HCT116 (cell line): ENCODE data around the gene MAP3K8. TPM values are rescaled to one million over a fixed set of nuclear protein-coding genes. Genes with fewer than 3 reads are reported as not detected.

Experiments
- ATAC-seq: fragments of 200-7000 bp; cut with Tn5 transposase; 2 replicates; pipeline ENCODE4 v1.9.1; 2020; ENCODE audit warnings: mild to moderate bottlenecking, moderate library complexity
- BruUV-seq: library from RNA; stranded (reverse); fragments of 400-500 nt; replicated peaks from 2 replicates; lab custom pipeline; 2021; lab: Mats Ljungman, UMichigan
- CTCF ChIA-PET: fragments of 300-600 bp; sonication (Branson Sonifier 250); formaldehyde crosslinking; loops from one replicate; lab custom pipeline; 2021; ENCODE audit warnings: antibody characterized with exemption; lab: Charles Lee
- POLR2A ChIA-PET: fragments of 300-600, 350-600 bp; sonication (Branson Sonifier 250); formaldehyde crosslinking; loops from one replicate; lab custom pipeline; 2021; ENCODE audit warnings: antibody characterized with exemption; lab: Charles Lee
- RAD21 ChIA-PET, 2 experiments: fragments of 300-600 bp; sonication (Branson Sonifier 250); formaldehyde crosslinking; loops; one replicate each; lab custom pipeline; 2023; ENCODE audit warnings: low total read pairs in 2 of 2; ENCODE audit not compliant: uncharacterized antibody in 2 of 2, unreplicated experiment in 2 of 2, low non-redundant PET in 1 of 2; lab: Charles Lee
- DNase-seq: peaks from one replicate; pipeline ENCODE4 v3.0.0-alpha.2; 2010; ENCODE audit warnings: low read depth, low spot score
- H2AFZ ChIP-seq: fragments of 200-600 bp; shearing (Covaris generic), sonication (generic); 2 replicates; pipeline ENCODE4 v1.6.1; 2017; ENCODE audit warnings: low read depth, mixed run types, mixed read lengths, antibody characterized with exemption, low read length; ENCODE audit not compliant: poor library complexity, severe bottlenecking
- H3K27ac ChIP-seq: 2 replicates; pipeline ENCODE4 v1.5.1; 2012; ENCODE audit warnings: low read depth, low read length
- H3K27me3 ChIP-seq: fragments of 200-600 bp; sonication (generic); 2 replicates; pipeline ENCODE4 v1.6.1; 2016; ENCODE audit warnings: mixed run types, low read length, mixed read lengths; ENCODE audit not compliant: insufficient read depth
- H3K36me3 ChIP-seq, 2 experiments: fragments of 200-500 bp in 1 of 2; fragments of 200-600 bp in 1 of 2; sonication (Bioruptor generic) in 1 of 2; sonication (generic) in 1 of 2; 2 replicates each; pipeline versions ENCODE4 v1.5.1 to v1.6.1; 2014 to 2016; ENCODE audit warnings: low read length in 2 of 2, inconsistent platforms in 1 of 2, mixed read lengths in 1 of 2, mixed run types in 1 of 2; ENCODE audit not compliant: insufficient read depth in 2 of 2, control insufficient read depth in 1 of 2
- H3K4me1 ChIP-seq, 2 experiments: fragments of 200-600 bp in 1 of 2; sonication (generic) in 1 of 2; 2 replicates each; pipeline versions ENCODE4 v1.5.1 to v1.6.1; 2012 to 2017; ENCODE audit warnings: low read length in 2 of 2, inconsistent platforms in 1 of 2, mild to moderate bottlenecking in 1 of 2, mixed read lengths in 1 of 2, mixed run types in 1 of 2, moderate library complexity in 1 of 2; ENCODE audit not compliant: insufficient read depth in 2 of 2, control insufficient read depth in 1 of 2
- H3K4me2 ChIP-seq: fragments of 200-600 bp; sonication (generic); 2 replicates; pipeline ENCODE4 v1.6.1; 2017; ENCODE audit warnings: mixed run types, low read length, mixed read lengths
- H3K4me3 ChIP-seq, 2 experiments: fragments of 200-600 bp in 1 of 2; sonication (generic) in 1 of 2; replicated peaks in 1 of 2; 2 replicates each; pipeline ENCODE4 v1.5.1; 2011 to 2016; ENCODE audit warnings: low read length in 2 of 2, control low read depth in 1 of 2, low read depth in 1 of 2, mild to moderate bottlenecking in 1 of 2, mixed read lengths in 1 of 2, mixed run types in 1 of 2
- H3K79me2 ChIP-seq: fragments of 200-600 bp; sonication (generic); 2 replicates; pipeline ENCODE4 v1.6.1; 2017; ENCODE audit warnings: mild to moderate bottlenecking, mixed run types, low read length, moderate library complexity, mixed read lengths; ENCODE audit not compliant: insufficient read depth
- H3K9ac ChIP-seq: fragments of 200-600 bp; sonication (generic); 2 replicates; pipeline ENCODE4 v1.6.1; 2016; ENCODE audit warnings: low read length, mixed read lengths
- H3K9me2 ChIP-seq: fragments of 200-600 bp; sonication (generic), shearing (Covaris generic); 2 replicates; pipeline ENCODE4 v1.6.1; 2017; ENCODE audit warnings: mixed run types, mild to moderate bottlenecking, moderate library complexity; ENCODE audit not compliant: insufficient read depth
- H3K9me3 ChIP-seq, 2 experiments: fragments of 200-500 bp in 1 of 2; fragments of 200-600 bp in 1 of 2; sonication (Bioruptor generic) in 1 of 2; sonication (generic) in 1 of 2; 2 replicates each; pipeline ENCODE4 v1.6.1; 2014 to 2017; ENCODE audit warnings: low read length in 2 of 2, mixed read lengths in 2 of 2, inconsistent platforms in 1 of 2, low read depth in 1 of 2, mild to moderate bottlenecking in 1 of 2, mixed run types in 1 of 2, moderate library complexity in 1 of 2; ENCODE audit not compliant: control insufficient read depth in 1 of 2, insufficient read depth in 1 of 2
- H4K20me1 ChIP-seq: fragments of 200-600 bp; sonication (generic), shearing (Covaris generic); 2 replicates; pipeline ENCODE4 v1.6.1; 2017; ENCODE audit warnings: mixed run types, mild to moderate bottlenecking, moderate library complexity; ENCODE audit not compliant: insufficient read depth
- CBX3 ChIP-seq: IDR thresholded peaks from 2 replicates; pipeline ENCODE4 v1.6.1; 2012; ENCODE audit warnings: low read depth
- CEBPB ChIP-seq: IDR thresholded peaks from 2 replicates; pipeline ENCODE4 v1.6.1; 2012; ENCODE audit warnings: low read depth
- CTCF ChIP-seq, 3 experiments: fragments of 200-600 bp in 1 of 3; sonication (generic) in 1 of 3; IDR thresholded peaks in 2 of 3; conservative IDR thresholded peaks in 1 of 3; 2 replicates each; pipeline ENCODE4 v1.5.1; 2012 to 2017; ENCODE audit warnings: low read depth in 2 of 3, low read length in 2 of 3, antibody characterized with exemption in 1 of 3, borderline replicate concordance in 1 of 3, control low read depth in 1 of 3, mild to moderate bottlenecking in 1 of 3, mixed read lengths in 1 of 3, mixed run types in 1 of 3, moderate library complexity in 1 of 3; ENCODE audit not compliant: insufficient read depth in 1 of 3
- EGR1 ChIP-seq: IDR thresholded peaks from 2 replicates; pipeline ENCODE4 v1.6.1; 2012; ENCODE audit warnings: low read depth
- EZH2 ChIP-seq: fragments of 200-600 bp; sonication (generic); IDR thresholded peaks from 2 replicates; pipeline ENCODE4 v1.6.1; 2017; ENCODE audit warnings: antibody characterized with exemption, mixed run types
- EZH2phosphoT487 ChIP-seq: fragments of 200-600 bp; IDR thresholded peaks from 2 replicates; pipeline ENCODE4 v1.6.1; 2018; ENCODE audit warnings: antibody characterized with exemption, borderline replicate concordance
- FOSL1 ChIP-seq: IDR thresholded peaks from 2 replicates; pipeline ENCODE4 v1.6.1; 2012; ENCODE audit warnings: low read depth
- JUND ChIP-seq: IDR thresholded peaks from 2 replicates; pipeline ENCODE4 v1.6.1; 2012
- POLR2A ChIP-seq: IDR thresholded peaks from 2 replicates; pipeline ENCODE4 v1.7.0; 2011; ENCODE audit warnings: borderline replicate concordance; ENCODE audit not compliant: insufficient read depth, insufficient read length; ENCODE audit errors: extremely low read depth
- RAD21 ChIP-seq: IDR thresholded peaks from 2 replicates; pipeline ENCODE4 v1.6.1; 2012; ENCODE audit warnings: low read depth, mild to moderate bottlenecking
- SIN3A ChIP-seq: IDR thresholded peaks from 2 replicates; pipeline ENCODE4 v1.6.1; 2012; ENCODE audit warnings: low read depth
- SP1 ChIP-seq: IDR thresholded peaks from 2 replicates; pipeline ENCODE4 v1.6.1; 2012; ENCODE audit warnings: low read depth
- SRF ChIP-seq: IDR thresholded peaks from 2 replicates; pipeline ENCODE4 v1.6.1; 2012; ENCODE audit warnings: low read depth
- TCF7L2 ChIP-seq: IDR thresholded peaks from 2 replicates; pipeline ENCODE4 v1.7.0; 2011; ENCODE audit warnings: borderline replicate concordance, inconsistent platforms; ENCODE audit not compliant: insufficient read depth, insufficient read length; ENCODE audit errors: extremely low read depth
- YY1 ChIP-seq: IDR thresholded peaks from 2 replicates; pipeline ENCODE4 v1.6.1; 2011; ENCODE audit warnings: low read length, low read depth, moderate library complexity, mild to moderate bottlenecking; ENCODE audit not compliant: insufficient replicate concordance; ENCODE audit errors: extremely low read depth
- ZFX ChIP-seq: fragments of 450-650 bp; IDR thresholded peaks from 2 replicates; pipeline ENCODE4 v1.6.1; 2017
- ZNF274 ChIP-seq: fragments of 200-500 bp; sonication (Bioruptor generic); IDR thresholded peaks from 2 replicates; pipeline ENCODE4 v1.6.1; 2014; ENCODE audit warnings: mild to moderate bottlenecking, low read depth, low read length, inconsistent platforms
- intact Hi-C: fragments of 100-400 bp; cut with micrococcal nuclease; formaldehyde crosslinking; loops from 2 replicates; pipeline ENCODE4 v1.10.0; 2022
- total RNA-seq: library from RNA; stranded (reverse); gene quantifications from one replicate; pipeline ENCODE4 v1.2.1, GENCODE V29; 2021; ENCODE audit not compliant: unreplicated experiment
- TF ChIP-seq, protein P1 (sequence below): IDR thresholded peaks from 2 replicates; pipeline ENCODE4 v1.6.1; 2012; ENCODE audit warnings: low read depth
- TF ChIP-seq, protein P2 (sequence below): IDR thresholded peaks from 2 replicates; pipeline ENCODE4 v1.6.1; 2012
- TF ChIP-seq, protein P3 (sequence below): IDR thresholded peaks from 2 replicates; pipeline ENCODE4 v1.6.1; 2011; ENCODE audit warnings: mild to moderate bottlenecking, low read length, moderate library complexity; ENCODE audit not compliant: insufficient replicate concordance; ENCODE audit errors: extremely low read depth
- TF ChIP-seq, protein P4 (sequence below): IDR thresholded peaks from 2 replicates; pipeline ENCODE4 v1.6.1; 2012

The MAP3K8 gene
- total RNA-seq, 1 experiment from 2014 or later = 4.5 TPM

- CTCF ChIA-PET = no interaction called here
- TF ChIP-seq SP1 (no peak; the same call in 1 of the 2 replicates), CTCF (IDR thresholded peaks at IDR 0.05 in 2 of 3, conservative IDR thresholded peaks at IDR 0.05 in 1 of 3; ENCODE audit: borderline replicate concordance in 1 of 3, insufficient read depth in 1 of 3, low read depth in 2 of 3, low read length in 2 of 3) (no peak), ZFX (no peak), CBX3 (no peak), EZH2 (no peak), EZH2phosphoT487 (no peak), JUND (peak; percentile 63; the same call in 1 of the 2 replicates), FOSL1 (peak; percentile 83), SRF (peak; percentile 58), EGR1 (no peak), SIN3A (no peak), RAD21 (no peak), ZNF274 (no peak), CEBPB (peak; percentile 40), YY1 (no peak), POLR2A (no peak), TCF7L2 (peak; percentile 54)
- TF ChIP-seq, protein P1, sequence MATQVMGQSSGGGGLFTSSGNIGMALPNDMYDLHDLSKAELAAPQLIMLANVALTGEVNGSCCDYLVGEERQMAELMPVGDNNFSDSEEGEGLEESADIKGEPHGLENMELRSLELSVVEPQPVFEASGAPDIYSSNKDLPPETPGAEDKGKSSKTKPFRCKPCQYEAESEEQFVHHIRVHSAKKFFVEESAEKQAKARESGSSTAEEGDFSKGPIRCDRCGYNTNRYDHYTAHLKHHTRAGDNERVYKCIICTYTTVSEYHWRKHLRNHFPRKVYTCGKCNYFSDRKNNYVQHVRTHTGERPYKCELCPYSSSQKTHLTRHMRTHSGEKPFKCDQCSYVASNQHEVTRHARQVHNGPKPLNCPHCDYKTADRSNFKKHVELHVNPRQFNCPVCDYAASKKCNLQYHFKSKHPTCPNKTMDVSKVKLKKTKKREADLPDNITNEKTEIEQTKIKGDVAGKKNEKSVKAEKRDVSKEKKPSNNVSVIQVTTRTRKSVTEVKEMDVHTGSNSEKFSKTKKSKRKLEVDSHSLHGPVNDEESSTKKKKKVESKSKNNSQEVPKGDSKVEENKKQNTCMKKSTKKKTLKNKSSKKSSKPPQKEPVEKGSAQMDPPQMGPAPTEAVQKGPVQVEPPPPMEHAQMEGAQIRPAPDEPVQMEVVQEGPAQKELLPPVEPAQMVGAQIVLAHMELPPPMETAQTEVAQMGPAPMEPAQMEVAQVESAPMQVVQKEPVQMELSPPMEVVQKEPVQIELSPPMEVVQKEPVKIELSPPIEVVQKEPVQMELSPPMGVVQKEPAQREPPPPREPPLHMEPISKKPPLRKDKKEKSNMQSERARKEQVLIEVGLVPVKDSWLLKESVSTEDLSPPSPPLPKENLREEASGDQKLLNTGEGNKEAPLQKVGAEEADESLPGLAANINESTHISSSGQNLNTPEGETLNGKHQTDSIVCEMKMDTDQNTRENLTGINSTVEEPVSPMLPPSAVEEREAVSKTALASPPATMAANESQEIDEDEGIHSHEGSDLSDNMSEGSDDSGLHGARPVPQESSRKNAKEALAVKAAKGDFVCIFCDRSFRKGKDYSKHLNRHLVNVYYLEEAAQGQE = no peak
- TF ChIP-seq, protein P2, sequence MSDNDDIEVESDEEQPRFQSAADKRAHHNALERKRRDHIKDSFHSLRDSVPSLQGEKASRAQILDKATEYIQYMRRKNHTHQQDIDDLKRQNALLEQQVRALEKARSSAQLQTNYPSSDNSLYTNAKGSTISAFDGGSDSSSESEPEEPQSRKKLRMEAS = no peak
- TF ChIP-seq, protein P3, sequence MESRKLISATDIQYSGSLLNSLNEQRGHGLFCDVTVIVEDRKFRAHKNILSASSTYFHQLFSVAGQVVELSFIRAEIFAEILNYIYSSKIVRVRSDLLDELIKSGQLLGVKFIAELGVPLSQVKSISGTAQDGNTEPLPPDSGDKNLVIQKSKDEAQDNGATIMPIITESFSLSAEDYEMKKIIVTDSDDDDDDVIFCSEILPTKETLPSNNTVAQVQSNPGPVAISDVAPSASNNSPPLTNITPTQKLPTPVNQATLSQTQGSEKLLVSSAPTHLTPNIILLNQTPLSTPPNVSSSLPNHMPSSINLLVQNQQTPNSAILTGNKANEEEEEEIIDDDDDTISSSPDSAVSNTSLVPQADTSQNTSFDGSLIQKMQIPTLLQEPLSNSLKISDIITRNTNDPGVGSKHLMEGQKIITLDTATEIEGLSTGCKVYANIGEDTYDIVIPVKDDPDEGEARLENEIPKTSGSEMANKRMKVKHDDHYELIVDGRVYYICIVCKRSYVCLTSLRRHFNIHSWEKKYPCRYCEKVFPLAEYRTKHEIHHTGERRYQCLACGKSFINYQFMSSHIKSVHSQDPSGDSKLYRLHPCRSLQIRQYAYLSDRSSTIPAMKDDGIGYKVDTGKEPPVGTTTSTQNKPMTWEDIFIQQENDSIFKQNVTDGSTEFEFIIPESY = no peak
- TF ChIP-seq, protein P4, sequence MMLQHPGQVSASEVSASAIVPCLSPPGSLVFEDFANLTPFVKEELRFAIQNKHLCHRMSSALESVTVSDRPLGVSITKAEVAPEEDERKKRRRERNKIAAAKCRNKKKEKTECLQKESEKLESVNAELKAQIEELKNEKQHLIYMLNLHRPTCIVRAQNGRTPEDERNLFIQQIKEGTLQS = 0 out of 2 replicates have a peak, but pooled peaks have one; percentile 28
Measured at GRCh38 chr10:30463944-30464451, 30.0 kb downstream of the MAP3K8 start.

More at GRCh38 chr10:30463944-30464451, 30.0 kb downstream of the MAP3K8 start:
- POLR2A ChIA-PET = no interaction called here
- Histone ChIP-seq H3K9ac (no peak overlapping the region), H3K4me1 (peaks cover 11 to 20% of the 10 kb centered on the region in 2 experiments), H3K9me3 (no peaks in the 10 kb centered on the region), H3K9me2 (no peaks in the 10 kb centered on the region), H4K20me1 (no peaks in the 10 kb centered on the region), H3K36me3 (peaks cover 0 to 9% of the 10 kb centered on the region in 2 experiments; a peak in 2 of 4 replicates), H3K79me2 (no peaks in the 10 kb centered on the region), H3K4me3 (no peak overlapping the region), H2AFZ (no peak overlapping the region), H3K27ac (no peak overlapping the region), H3K4me2 (peak overlapping the region; percentile 51), H3K27me3 (no peaks in the 10 kb centered on the region)
- intact Hi-C loops = no loop called here
- no TSS peak for BruUV-seq
- ATAC-seq = peak; percentile 83
- DNase-seq = peak; percentile 31
- RAD21 ChIA-PET = interaction anchor here (0.5 to 0.7 kb wide), 2 partner anchors 33 to 92 kb away, joined by 3 read pairs; no protein-coding TSS in a partner anchor
